ENCODE measurements around the gene MMP17.

The MMP17 gene

DNA sequence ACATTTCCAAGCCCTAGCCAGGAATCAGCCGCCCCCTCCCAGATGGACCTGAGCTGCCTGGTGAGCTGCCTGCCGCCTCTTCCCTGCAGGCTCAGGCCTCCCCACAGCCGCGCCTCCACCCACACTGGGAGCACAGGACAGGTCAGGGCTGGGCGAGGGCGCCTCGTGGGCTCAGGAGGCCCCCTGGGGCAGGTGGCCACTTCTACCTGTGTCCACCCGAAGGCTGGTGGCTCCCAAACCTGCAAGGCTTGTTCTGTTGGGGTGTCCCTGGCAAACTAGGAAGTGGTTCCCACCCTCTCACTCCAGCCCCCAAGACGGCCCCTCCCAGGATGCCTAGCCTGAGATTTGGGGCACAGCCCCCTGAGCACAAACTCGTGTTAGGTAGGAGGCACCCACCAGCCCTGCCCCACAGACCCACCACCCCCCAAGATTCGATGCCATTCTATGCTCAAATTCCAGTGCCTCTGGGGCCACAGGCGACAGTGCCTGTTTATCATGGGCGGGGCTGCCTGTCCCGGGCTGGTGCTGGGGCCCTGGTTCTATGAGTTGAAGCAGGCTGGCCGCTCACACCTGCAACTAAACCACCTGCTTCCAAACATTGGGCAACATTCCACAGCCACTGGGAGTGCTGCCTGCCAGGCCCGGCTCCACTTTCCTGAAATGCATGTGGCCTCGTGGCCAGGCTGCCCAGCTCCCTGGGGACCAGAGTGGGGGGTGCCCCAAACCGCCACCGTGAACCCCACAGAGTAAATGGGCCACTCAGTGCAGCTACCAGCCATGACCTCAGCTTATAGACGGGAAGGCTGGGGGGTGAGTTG lies 6.8 kb downstream of the MMP17 start:
- no peak overlapping the region for H3K4me3 ChIP-seq (ENCODE audit: low read depth, low read length)
- TF ChIP-seq CTCF (IDR thresholded peaks at IDR 0.05; ENCODE audit: insufficient read depth, low read depth, low read length, missing control alignments): no peak
- no peak for DNase-seq (ENCODE audit: low read depth)

DNA sequence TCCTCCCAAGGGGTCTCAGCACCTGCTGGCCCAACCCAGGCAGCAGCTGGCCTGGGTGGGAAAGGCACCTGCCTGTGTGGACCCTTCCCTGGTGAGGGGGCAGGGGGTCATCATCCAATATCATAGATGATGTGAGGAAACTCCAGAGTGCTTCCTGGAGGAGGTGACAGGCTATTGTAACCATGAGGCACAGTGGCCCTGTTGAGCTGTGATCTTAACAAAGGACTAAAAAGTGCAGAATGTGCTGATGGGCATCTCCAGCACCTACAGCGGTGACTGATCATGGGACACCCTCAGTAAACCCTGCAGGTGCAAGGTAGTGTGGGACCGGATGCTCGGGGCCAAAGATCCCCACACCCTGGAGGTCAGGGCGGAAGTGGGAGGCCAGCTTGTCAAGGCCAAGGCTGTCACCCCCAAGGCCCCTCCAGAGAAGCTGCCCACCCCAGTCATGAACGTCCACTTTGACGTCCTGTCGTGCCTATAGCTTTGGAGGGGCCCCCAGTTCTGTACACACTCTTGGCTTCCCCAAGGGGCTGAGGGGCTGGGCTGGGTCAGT lies 7.5 kb downstream of the MMP17 start:
- DNase-seq (ENCODE audit: low read depth): no peak
- H3K4me3 ChIP-seq (ENCODE audit: low read depth, low read length): no peak overlapping the region
- no peak for TF ChIP-seq CTCF (IDR thresholded peaks at IDR 0.05; ENCODE audit: insufficient read depth, low read depth, low read length, missing control alignments)

- no peak for DNase-seq (ENCODE audit: low read depth)
- TF ChIP-seq CTCF (IDR thresholded peaks at IDR 0.05; ENCODE audit: insufficient read depth, low read depth, low read length, missing control alignments): peak; percentile 28
- H3K4me3 ChIP-seq (ENCODE audit: low read depth, low read length): no peak overlapping the region
Observed at GRCh38 chr12:131836193-131836592, 8.0 kb downstream of the MMP17 start.

- no peak for TF ChIP-seq CTCF (IDR thresholded peaks at IDR 0.05; ENCODE audit: insufficient read depth, low read depth, low read length, missing control alignments)
Observed at GRCh38 chr12:131836714-131837397, 8.7 kb downstream of the MMP17 start.

GRCh38 chr12:131840643-131841416 lies 12.6 kb downstream of the MMP17 start:
- H3K4me3 ChIP-seq (ENCODE audit: low read depth, low read length): no peak overlapping the region
- TF ChIP-seq CTCF (IDR thresholded peaks at IDR 0.05; ENCODE audit: insufficient read depth, low read depth, low read length, missing control alignments): no peak
- no peak for DNase-seq (ENCODE audit: low read depth)

More at GRCh38 chr12:131836714-131837397, 8.7 kb downstream of the MMP17 start:
- DNase-seq (ENCODE audit: low read depth): no peak
- H3K4me3 ChIP-seq (ENCODE audit: low read depth, low read length): no peak overlapping the region

DNA sequence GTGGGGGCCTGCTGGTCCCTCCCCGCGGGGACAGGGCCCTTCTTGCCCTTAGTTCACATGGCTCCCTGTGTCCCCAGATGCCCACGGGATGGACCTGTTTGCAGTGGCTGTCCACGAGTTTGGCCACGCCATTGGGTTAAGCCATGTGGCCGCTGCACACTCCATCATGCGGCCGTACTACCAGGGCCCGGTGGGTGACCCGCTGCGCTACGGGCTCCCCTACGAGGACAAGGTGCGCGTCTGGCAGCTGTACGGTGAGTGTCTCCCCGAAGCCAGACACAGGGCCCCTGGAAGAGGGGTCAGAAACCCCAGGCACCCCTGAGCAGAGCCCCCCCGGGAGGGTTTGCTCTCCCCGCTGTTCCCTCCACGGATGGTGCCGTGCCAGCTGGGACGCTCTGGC lies 13.4 kb downstream of the MMP17 start:
- no peak overlapping the region for H3K4me3 ChIP-seq (ENCODE audit: low read depth, low read length)
- no peak for DNase-seq (ENCODE audit: low read depth)
- no peak for TF ChIP-seq CTCF (IDR thresholded peaks at IDR 0.05; ENCODE audit: insufficient read depth, low read depth, low read length, missing control alignments)
